Activated CD8-positive, alpha-beta T cell treated with anti-CD3 and anti-CD28 coated beads for 36 hours (primary cell): ENCODE measurements around the gene CFAP97. TPM values are rescaled to one million over a fixed set of nuclear protein-coding genes. Genes with fewer than 3 reads are reported as not detected.
A peak's percentile ranks its signal among the peaks of the same experiment; 100 is the strongest.

Experiments
- ATAC-seq: fragments of 200-7000 bp; cut with Tn5 transposase; one replicate; pipeline ENCODE4 v1.10.0; 2021; ENCODE audit warnings: mild to moderate bottlenecking, moderate library complexity
- CTCF ChIA-PET: fragments of 350-600 bp; sonication (Branson Sonifier 250); formaldehyde crosslinking; loops from one replicate; lab custom pipeline; 2021; ENCODE audit warnings: antibody characterized with exemption; lab: Charles Lee
- POLR2A ChIA-PET: fragments of 350-600 bp; sonication (Branson Sonifier 250); formaldehyde crosslinking; loops from one replicate; lab custom pipeline; 2021; ENCODE audit warnings: antibody characterized with exemption; lab: Charles Lee
- DNase-seq: peaks from one replicate; pipeline ENCODE4 v3.0.0-alpha.2; 2020
- H3K27ac Mint-ChIP-seq: one replicate; pipeline ENCODE4 v1.8.0; 2021; ENCODE audit warnings: mild to moderate bottlenecking, mixed read lengths
- H3K27me3 Mint-ChIP-seq: one replicate; pipeline ENCODE4 v1.8.0; 2021; ENCODE audit warnings: mixed read lengths
- H3K36me3 Mint-ChIP-seq: one replicate; pipeline ENCODE4 v1.8.0; 2021; ENCODE audit warnings: low read depth, mixed read lengths
- H3K4me1 Mint-ChIP-seq: one replicate; pipeline ENCODE4 v1.8.0; 2021; ENCODE audit warnings: low read depth, mixed read lengths
- H3K4me3 Mint-ChIP-seq: one replicate; pipeline ENCODE4 v1.8.0; 2021; ENCODE audit warnings: mild to moderate bottlenecking, moderate library complexity, mixed read lengths
- H3K9me3 Mint-ChIP-seq: one replicate; pipeline ENCODE4 v1.8.0; 2021; ENCODE audit warnings: mixed read lengths
- intact Hi-C: fragments of 100-400 bp; cut with micrococcal nuclease; formaldehyde crosslinking; loops from one replicate; pipeline ENCODE4 v1.10.0; 2022
- total RNA-seq, 2 experiments: library from RNA; stranded (reverse); gene quantifications; one replicate each; pipeline ENCODE4 v1.2.3, GENCODE V29; 2021
- TF ChIP-seq, protein P1 (sequence below): fragments of 200-600 bp; IDR thresholded peaks from one replicate; pipeline ENCODE4 v1.8.0; 2022; ENCODE audit warnings: antibody characterized with exemption, mild to moderate bottlenecking

Gene CFAP97
- total RNA-seq, 2 experiments from 2014 or later, result 48.5 to 50.3 TPM

DNA sequence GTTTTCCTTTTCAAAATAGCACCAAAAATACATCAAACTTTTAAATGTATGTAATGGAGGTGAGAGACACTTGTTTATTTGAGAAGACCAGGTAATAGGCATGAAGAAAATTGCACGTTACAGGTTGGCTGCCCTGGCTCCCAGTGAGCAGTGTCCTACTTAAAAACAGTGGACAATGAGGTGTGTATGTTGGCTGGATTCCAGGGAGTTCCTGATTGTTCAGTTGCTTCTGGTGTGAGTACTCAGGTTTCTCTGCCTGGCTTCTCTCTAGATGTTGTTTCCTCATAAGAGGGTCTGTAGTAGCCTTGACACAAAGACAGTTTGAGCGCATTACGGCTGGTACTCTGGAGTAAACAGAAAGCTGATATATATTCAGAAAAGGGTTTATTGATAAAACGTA, 35.0 kb upstream of the CFAP97 start:
- no peaks in the 10 kb centered on the region for H3K27me3 Mint-ChIP-seq
- ATAC-seq (no peak), DNase-seq (no peak)
- no peak overlapping the region for H3K27ac Mint-ChIP-seq
- H3K4me3 Mint-ChIP-seq, result no peak overlapping the region
- H3K36me3 Mint-ChIP-seq, result peaks cover 16% of the 10 kb centered on the region
- TF ChIP-seq, protein P1, sequence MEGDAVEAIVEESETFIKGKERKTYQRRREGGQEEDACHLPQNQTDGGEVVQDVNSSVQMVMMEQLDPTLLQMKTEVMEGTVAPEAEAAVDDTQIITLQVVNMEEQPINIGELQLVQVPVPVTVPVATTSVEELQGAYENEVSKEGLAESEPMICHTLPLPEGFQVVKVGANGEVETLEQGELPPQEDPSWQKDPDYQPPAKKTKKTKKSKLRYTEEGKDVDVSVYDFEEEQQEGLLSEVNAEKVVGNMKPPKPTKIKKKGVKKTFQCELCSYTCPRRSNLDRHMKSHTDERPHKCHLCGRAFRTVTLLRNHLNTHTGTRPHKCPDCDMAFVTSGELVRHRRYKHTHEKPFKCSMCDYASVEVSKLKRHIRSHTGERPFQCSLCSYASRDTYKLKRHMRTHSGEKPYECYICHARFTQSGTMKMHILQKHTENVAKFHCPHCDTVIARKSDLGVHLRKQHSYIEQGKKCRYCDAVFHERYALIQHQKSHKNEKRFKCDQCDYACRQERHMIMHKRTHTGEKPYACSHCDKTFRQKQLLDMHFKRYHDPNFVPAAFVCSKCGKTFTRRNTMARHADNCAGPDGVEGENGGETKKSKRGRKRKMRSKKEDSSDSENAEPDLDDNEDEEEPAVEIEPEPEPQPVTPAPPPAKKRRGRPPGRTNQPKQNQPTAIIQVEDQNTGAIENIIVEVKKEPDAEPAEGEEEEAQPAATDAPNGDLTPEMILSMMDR, result no peak
- intact Hi-C loops, result no loop called here
- peaks cover 21% of the 10 kb centered on the region for H3K4me1 Mint-ChIP-seq
- ChIA-PET CTCF (no interaction called here), POLR2A (no interaction called here)
- peaks cover 2% of the 10 kb centered on the region for H3K9me3 Mint-ChIP-seq

DNA sequence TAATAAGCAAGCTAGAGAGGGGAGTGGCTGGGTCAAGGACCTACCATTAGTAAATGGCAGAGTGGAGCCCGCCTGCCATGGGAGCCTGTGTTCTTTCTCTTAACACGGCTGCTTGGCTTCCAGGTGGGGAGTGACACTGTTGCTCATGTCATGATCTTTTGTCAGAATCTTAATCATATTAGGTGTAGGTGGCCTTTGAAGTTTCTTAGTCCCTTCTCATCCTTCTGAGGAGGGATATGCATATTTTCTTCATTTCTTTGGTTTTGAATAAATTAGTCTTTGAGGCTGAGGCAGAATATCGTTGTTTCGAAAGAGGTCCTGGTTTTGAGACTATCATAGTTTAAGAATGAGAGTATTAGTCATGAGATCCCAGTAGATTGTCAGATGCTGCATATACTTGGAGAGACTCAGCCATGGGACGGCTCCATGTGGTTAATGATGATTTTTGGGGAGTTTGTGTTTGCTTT, 34.4 kb upstream of the CFAP97 start:
- POLR2A ChIA-PET, result no interaction called here
- peak; percentile 31 for DNase-seq
- Mint-ChIP-seq H3K4me3 (no peak overlapping the region), H3K27me3 (no peaks in the 10 kb centered on the region), H3K27ac (peak overlapping the region; percentile 43), H3K36me3 (peaks cover 16% of the 10 kb centered on the region), H3K4me1 (peaks cover 18% of the 10 kb centered on the region), H3K9me3 (peaks cover 2% of the 10 kb centered on the region)
- ATAC-seq, result peak; percentile 86
- TF ChIP-seq, protein P1, result no peak
- intact Hi-C loops, result no loop called here
- CTCF ChIA-PET, result no interaction called here

DNA sequence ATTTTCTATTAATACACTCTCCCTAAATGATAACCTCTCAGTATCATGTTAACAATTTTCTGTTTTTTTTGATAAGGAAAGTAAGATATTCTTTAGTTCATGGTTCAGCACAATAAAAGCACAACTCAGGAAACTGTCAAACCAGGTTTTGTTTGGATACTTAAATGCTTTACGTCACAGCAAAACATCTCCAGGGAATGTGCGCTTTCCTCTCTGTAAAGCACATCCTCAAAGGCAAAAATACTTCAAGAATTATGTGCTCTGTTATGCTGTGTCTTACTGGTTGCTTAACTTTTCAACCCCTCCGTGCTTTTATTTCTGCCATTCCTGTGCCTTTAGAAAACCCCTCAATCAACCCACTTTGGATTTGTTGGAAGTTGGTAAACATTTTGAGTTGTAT, 33.4 kb upstream of the CFAP97 start:
- H3K27me3 Mint-ChIP-seq, result no peaks in the 10 kb centered on the region
- H3K9me3 Mint-ChIP-seq, result peaks cover 2% of the 10 kb centered on the region
- CTCF ChIA-PET, result no interaction called here
- intact Hi-C loops, result no loop called here
- POLR2A ChIA-PET, result no interaction called here
- no peak overlapping the region for H3K27ac Mint-ChIP-seq
- ATAC-seq (no peak), DNase-seq (no peak)
- H3K36me3 Mint-ChIP-seq, result peaks cover 16% of the 10 kb centered on the region
- TF ChIP-seq, protein P1, result no peak
- H3K4me1 Mint-ChIP-seq, result peaks cover 16% of the 10 kb centered on the region
- H3K4me3 Mint-ChIP-seq, result no peak overlapping the region

DNA sequence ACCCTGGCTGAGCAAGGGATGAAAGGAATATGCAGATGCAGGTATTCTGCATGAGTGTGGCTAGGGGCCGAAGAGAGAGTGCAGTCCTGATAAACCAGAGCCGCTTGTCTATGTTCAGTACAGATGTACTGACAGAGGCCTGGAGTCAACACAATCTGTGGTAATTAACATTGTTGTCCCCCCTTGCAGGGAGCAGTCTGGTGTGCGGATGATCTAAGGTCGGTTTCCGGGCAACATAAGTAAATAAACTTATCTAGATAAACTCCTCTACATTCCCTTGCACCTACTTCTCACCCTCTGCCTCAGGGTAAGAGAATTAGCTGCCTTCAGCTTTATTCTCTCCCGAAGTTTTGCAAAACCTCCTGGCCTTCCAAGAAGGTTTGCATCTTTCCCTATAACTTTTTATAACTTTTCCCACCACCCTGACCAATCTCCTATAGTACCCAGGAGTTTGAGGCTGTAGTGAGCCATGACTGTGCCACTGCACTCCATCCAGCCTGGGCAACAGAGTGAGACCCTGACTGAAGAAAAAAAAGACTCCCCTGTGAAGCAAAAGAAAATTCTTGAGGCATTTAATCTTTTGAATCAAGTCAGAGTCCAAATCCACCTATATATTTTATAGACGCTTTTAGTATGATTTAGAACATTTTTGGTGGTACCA, 32.2 kb upstream of the CFAP97 start:
- Mint-ChIP-seq H3K4me1 (peaks cover 16% of the 10 kb centered on the region), H3K9me3 (peaks cover 2% of the 10 kb centered on the region), H3K27me3 (no peaks in the 10 kb centered on the region), H3K4me3 (no peak overlapping the region), H3K27ac (no peak overlapping the region), H3K36me3 (peaks cover 16% of the 10 kb centered on the region)
- CTCF ChIA-PET, result no interaction called here
- intact Hi-C loops, result no loop called here
- POLR2A ChIA-PET, result no interaction called here
- ATAC-seq, result no peak
- no peak for DNase-seq
- TF ChIP-seq, protein P1, result no peak

GRCh38 chr4:185235119-185235842, 31.5 kb upstream of the CFAP97 start:
- intact Hi-C loops, result no loop called here
- H3K9me3 Mint-ChIP-seq, result peaks cover 2% of the 10 kb centered on the region
- no peak overlapping the region for H3K4me3 Mint-ChIP-seq
- H3K27ac Mint-ChIP-seq, result no peak overlapping the region
- CTCF ChIA-PET, result no interaction called here
- H3K27me3 Mint-ChIP-seq, result no peaks in the 10 kb centered on the region
- ATAC-seq, result no peak
- peaks cover 16% of the 10 kb centered on the region for H3K36me3 Mint-ChIP-seq
- no peak for DNase-seq
- peaks cover 16% of the 10 kb centered on the region for H3K4me1 Mint-ChIP-seq
- TF ChIP-seq, protein P1, result no peak
- POLR2A ChIA-PET, result no interaction called here
